B cell (primary cell): Measurements from ENCODE around the gene DEF6.

Source experiments
- EZH2 ChIP-seq: IDR thresholded peaks from 2 replicates; pipeline ENCODE4 v1.6.1; 2012; ENCODE audit warnings: borderline replicate concordance, low read depth, mild to moderate bottlenecking, moderate library complexity, low read length; ENCODE audit not compliant: insufficient read depth, poor library complexity, severe bottlenecking
- TF ChIP-seq, protein P1 (sequence below): fragments of 200-600 bp; IDR thresholded peaks from one replicate; pipeline ENCODE4 v1.8.0; 2022; ENCODE audit warnings: antibody characterized with exemption, mild to moderate bottlenecking

- TF ChIP-seq, protein P1, sequence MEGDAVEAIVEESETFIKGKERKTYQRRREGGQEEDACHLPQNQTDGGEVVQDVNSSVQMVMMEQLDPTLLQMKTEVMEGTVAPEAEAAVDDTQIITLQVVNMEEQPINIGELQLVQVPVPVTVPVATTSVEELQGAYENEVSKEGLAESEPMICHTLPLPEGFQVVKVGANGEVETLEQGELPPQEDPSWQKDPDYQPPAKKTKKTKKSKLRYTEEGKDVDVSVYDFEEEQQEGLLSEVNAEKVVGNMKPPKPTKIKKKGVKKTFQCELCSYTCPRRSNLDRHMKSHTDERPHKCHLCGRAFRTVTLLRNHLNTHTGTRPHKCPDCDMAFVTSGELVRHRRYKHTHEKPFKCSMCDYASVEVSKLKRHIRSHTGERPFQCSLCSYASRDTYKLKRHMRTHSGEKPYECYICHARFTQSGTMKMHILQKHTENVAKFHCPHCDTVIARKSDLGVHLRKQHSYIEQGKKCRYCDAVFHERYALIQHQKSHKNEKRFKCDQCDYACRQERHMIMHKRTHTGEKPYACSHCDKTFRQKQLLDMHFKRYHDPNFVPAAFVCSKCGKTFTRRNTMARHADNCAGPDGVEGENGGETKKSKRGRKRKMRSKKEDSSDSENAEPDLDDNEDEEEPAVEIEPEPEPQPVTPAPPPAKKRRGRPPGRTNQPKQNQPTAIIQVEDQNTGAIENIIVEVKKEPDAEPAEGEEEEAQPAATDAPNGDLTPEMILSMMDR: no peak
- no peak for TF ChIP-seq EZH2
Measured at GRCh38 chr6:35311390-35312075, 13.9 kb downstream of the DEF6 start.
